ENCODE results near the gene OR2T6. TPM values are rescaled to one million over a fixed set of nuclear protein-coding genes. Genes with fewer than 3 reads are reported as not detected.
"Not testable (repeated sequence)": the region's sequence is repeated elsewhere in the genome, so short reads cannot be mapped to it uniquely, and the experiment has no call there.

The OR2T6 gene
- total RNA-seq, 3 donors from 2014 or later, result not detected

- H3K27me3 Mint-ChIP-seq (ENCODE audit: low read depth), result no peaks in the 10 kb centered on the region
- ATAC-seq (no peak), DNase-seq (no peak)
- peaks cover 25% of the 10 kb centered on the region for H3K9me3 Mint-ChIP-seq
- no peaks in the 10 kb centered on the region for H3K4me1 Mint-ChIP-seq (ENCODE audit: low read depth)
- peaks cover 3% of the 10 kb centered on the region for H3K36me3 Mint-ChIP-seq (ENCODE audit: insufficient read depth)
- H3K4me3 Mint-ChIP-seq, result no peak overlapping the region
Observed at GRCh38 chr1:248406721-248407692, 31.5 kb downstream of the OR2T6 start.

GRCh38 chr1:248416226-248416625 is 40.7 kb downstream of the OR2T6 start:
- no peak for DNase-seq
- ATAC-seq, result no peak
- H3K9me3 Mint-ChIP-seq, result peaks cover 10% of the 10 kb centered on the region
- no peaks in the 10 kb centered on the region for H3K27me3 Mint-ChIP-seq (ENCODE audit: low read depth)
- H3K36me3 Mint-ChIP-seq (ENCODE audit: insufficient read depth), result no peaks in the 10 kb centered on the region
- no peak overlapping the region for H3K4me3 Mint-ChIP-seq
- H3K4me1 Mint-ChIP-seq (ENCODE audit: low read depth), result peaks cover 29% of the 10 kb centered on the region

GRCh38 chr1:248417854-248418253 is 42.3 kb downstream of the OR2T6 start:
- DNase-seq (no peak), ATAC-seq (no peak)
- H3K27me3 Mint-ChIP-seq (ENCODE audit: low read depth), result no peaks in the 10 kb centered on the region
- H3K4me3 Mint-ChIP-seq, result no peak overlapping the region
- H3K4me1 Mint-ChIP-seq (ENCODE audit: low read depth), result peaks cover 29% of the 10 kb centered on the region
- H3K9me3 Mint-ChIP-seq, result peaks cover 14% of the 10 kb centered on the region
- H3K36me3 Mint-ChIP-seq (ENCODE audit: insufficient read depth), result no peaks in the 10 kb centered on the region

- Mint-ChIP-seq H3K36me3 (ENCODE audit: insufficient read depth) (no peaks in the 10 kb centered on the region), H3K4me3 (no peak overlapping the region), H3K4me1 (ENCODE audit: low read depth) (peaks cover 22% of the 10 kb centered on the region), H3K9me3 (peaks cover 14% of the 10 kb centered on the region), H3K27me3 (ENCODE audit: low read depth) (no peaks in the 10 kb centered on the region)
- DNase-seq, result no peak
- ATAC-seq, result no peak
Observed at GRCh38 chr1:248421384-248421783, 45.8 kb downstream of the OR2T6 start.

- not testable (repeated sequence) for H3K4me1 Mint-ChIP-seq (ENCODE audit: low read depth); ATAC-seq
Observed at GRCh38 chr1:248427526-248428191, 52.1 kb downstream of the OR2T6 start.

GRCh38 chr1:248428192-248428533 is 52.6 kb downstream of the OR2T6 start:
- ATAC-seq; H3K9me3 Mint-ChIP-seq; H3K36me3 Mint-ChIP-seq (ENCODE audit: insufficient read depth); H3K27me3 Mint-ChIP-seq (ENCODE audit: low read depth); H3K4me1 Mint-ChIP-seq (ENCODE audit: low read depth); DNase-seq; H3K4me3 Mint-ChIP-seq: not testable (repeated sequence)

More at GRCh38 chr1:248427526-248428191, 52.1 kb downstream of the OR2T6 start:
- DNase-seq; H3K27me3 Mint-ChIP-seq (ENCODE audit: low read depth); H3K4me3 Mint-ChIP-seq; H3K9me3 Mint-ChIP-seq; H3K36me3 Mint-ChIP-seq (ENCODE audit: insufficient read depth): not testable (repeated sequence)

- not testable (repeated sequence) for ATAC-seq; H3K4me1 Mint-ChIP-seq (ENCODE audit: low read depth); H3K27me3 Mint-ChIP-seq (ENCODE audit: low read depth); DNase-seq; H3K36me3 Mint-ChIP-seq (ENCODE audit: insufficient read depth); H3K4me3 Mint-ChIP-seq; H3K9me3 Mint-ChIP-seq
Observed at GRCh38 chr1:248431683-248432082, 56.1 kb downstream of the OR2T6 start.

GRCh38 chr1:248432201-248432600 is 56.7 kb downstream of the OR2T6 start:
- H3K9me3 Mint-ChIP-seq; H3K27me3 Mint-ChIP-seq (ENCODE audit: low read depth); H3K4me3 Mint-ChIP-seq; DNase-seq; H3K4me1 Mint-ChIP-seq (ENCODE audit: low read depth); ATAC-seq; H3K36me3 Mint-ChIP-seq (ENCODE audit: insufficient read depth): not testable (repeated sequence)

- H3K4me3 Mint-ChIP-seq; DNase-seq; H3K9me3 Mint-ChIP-seq; H3K27me3 Mint-ChIP-seq (ENCODE audit: low read depth); H3K4me1 Mint-ChIP-seq (ENCODE audit: low read depth); ATAC-seq; H3K36me3 Mint-ChIP-seq (ENCODE audit: insufficient read depth): not testable (repeated sequence)
Observed at GRCh38 chr1:248433811-248434415, 58.4 kb downstream of the OR2T6 start.

- DNase-seq; H3K4me1 Mint-ChIP-seq (ENCODE audit: low read depth); H3K4me3 Mint-ChIP-seq; H3K36me3 Mint-ChIP-seq (ENCODE audit: insufficient read depth); H3K9me3 Mint-ChIP-seq; H3K27me3 Mint-ChIP-seq (ENCODE audit: low read depth); ATAC-seq: not testable (repeated sequence)
Observed at GRCh38 chr1:248434913-248435312, 59.4 kb downstream of the OR2T6 start.

GRCh38 chr1:248436303-248436702 is 60.8 kb downstream of the OR2T6 start:
- H3K4me3 Mint-ChIP-seq; H3K27me3 Mint-ChIP-seq (ENCODE audit: low read depth); H3K9me3 Mint-ChIP-seq; DNase-seq; H3K4me1 Mint-ChIP-seq (ENCODE audit: low read depth); H3K36me3 Mint-ChIP-seq (ENCODE audit: insufficient read depth); ATAC-seq: not testable (repeated sequence)

- not testable (repeated sequence) for H3K9me3 Mint-ChIP-seq; DNase-seq; ATAC-seq; H3K4me1 Mint-ChIP-seq (ENCODE audit: low read depth); H3K36me3 Mint-ChIP-seq (ENCODE audit: insufficient read depth); H3K4me3 Mint-ChIP-seq; H3K27me3 Mint-ChIP-seq (ENCODE audit: low read depth)
Observed at GRCh38 chr1:248438668-248439067, 63.1 kb downstream of the OR2T6 start.

GRCh38 chr1:248439283-248439682 is 63.7 kb downstream of the OR2T6 start:
- not testable (repeated sequence) for H3K36me3 Mint-ChIP-seq (ENCODE audit: insufficient read depth); DNase-seq

More at GRCh38 chr1:248439283-248439682, 63.7 kb downstream of the OR2T6 start:
- H3K27me3 Mint-ChIP-seq (ENCODE audit: low read depth); ATAC-seq; H3K4me3 Mint-ChIP-seq; H3K9me3 Mint-ChIP-seq; H3K4me1 Mint-ChIP-seq (ENCODE audit: low read depth): not testable (repeated sequence)
